Stimulated activated CD4-positive, alpha-beta T cell treated with anti-CD3 and anti-CD28 coated beads, Interleukin-12 subunit alpha, Interleukin-12 subunit beta, amount 100 ng/mL, for 24 hours (primary cell): ENCODE data around the gene NRP2.

Experiments
- DNase-seq, 2 experiments: peaks; one replicate each; pipeline ENCODE4 v3.0.0-alpha.2; 2020; ENCODE audit warnings: low read depth in 2 of 2

Gene NRP2

DNA sequence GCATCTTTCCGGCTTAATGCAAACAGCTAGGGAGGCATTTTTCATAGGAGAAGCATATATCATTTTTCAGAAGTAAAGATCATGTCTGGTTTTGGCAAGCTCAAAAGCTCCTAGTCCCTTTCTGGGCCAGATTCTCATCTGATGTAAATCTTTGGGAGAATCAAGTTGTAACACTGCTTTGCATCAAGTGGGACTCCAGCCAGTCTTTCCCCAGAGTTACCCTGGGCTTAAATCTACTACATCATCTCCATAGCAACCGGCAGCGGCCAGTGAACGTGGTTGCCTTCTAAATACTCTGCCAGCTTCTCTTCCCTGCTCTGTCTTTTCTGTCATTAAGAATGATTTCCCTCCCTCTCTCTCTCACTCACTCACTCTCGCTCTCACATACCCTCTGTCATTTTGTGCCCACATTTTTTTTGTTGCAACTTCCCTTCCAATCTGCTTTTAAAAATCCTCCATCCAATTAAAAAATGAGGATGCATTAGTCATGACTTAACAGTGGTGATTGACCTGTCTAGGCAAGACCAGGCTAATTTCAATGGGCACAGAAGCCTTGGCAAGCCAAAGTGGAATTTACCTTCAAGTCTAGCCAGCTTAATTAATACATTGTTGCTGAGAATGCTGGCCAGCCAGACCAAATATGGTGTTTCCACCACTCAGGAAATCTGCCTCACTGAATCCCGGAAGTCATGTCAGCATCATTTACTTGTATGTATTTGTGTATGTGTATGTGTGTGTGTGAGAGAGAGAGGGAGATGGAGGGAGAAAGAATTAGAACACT lies 93.0 kb downstream of the NRP2 start:
- DNase-seq = no peak

DNA sequence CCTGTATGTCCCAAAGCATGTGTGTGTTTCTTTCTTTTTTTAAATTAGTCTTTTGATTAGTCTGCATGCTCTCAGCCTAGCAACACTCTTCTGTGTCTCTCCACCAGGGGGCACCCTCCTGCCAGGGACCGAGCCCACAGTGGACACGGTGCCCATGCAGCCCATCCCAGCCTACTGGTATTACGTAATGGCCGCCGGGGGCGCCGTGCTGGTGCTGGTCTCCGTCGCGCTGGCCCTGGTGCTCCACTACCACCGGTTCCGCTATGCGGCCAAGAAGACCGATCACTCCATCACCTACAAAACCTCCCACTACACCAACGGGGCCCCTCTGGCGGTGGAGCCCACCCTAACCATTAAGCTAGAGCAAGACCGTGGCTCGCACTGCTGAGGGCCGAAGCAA lies 93.8 kb downstream of the NRP2 start:
- peak in 1 of 2 experiments; percentile 41 for DNase-seq

DNA sequence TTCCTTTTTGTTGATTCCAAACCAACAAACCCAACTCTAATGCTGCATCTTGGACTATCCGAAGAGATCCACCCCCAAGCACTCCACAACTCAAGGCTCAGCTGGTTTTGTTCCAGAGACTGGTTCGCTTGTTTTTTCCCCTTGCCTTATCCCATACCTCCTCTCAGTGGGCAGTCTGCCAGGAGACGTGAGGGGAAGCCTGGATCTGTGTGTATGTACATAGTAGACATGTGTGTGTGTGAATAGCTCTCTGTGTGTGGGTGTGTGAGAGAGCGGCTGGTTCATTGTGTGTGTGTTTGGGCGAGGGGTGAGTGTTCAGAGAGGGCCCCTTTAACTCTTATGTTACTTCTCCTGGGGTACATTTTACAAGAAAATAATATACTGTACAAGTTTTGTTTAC lies 94.4 kb downstream of the NRP2 start:
- DNase-seq = no peak

DNA sequence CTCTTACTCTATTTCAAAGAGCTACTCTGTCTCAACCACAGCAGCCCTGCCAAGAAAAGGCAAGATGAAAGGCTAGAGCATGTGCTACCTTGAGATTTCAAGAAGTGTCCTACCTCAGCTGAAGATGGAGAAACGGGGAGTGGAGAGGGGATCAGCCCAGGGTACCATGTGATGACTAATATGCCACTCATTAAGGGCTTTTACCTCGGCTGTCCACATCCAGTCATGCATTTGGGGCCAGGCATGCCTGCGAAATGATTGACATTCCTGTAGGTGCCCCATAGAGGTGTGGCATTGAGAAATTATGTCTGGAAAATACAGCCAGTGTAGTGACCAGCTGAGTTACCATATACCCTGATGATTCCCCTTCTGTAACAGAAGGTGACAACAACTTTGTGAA lies 96.1 kb downstream of the NRP2 start:
- no peak for DNase-seq

DNA sequence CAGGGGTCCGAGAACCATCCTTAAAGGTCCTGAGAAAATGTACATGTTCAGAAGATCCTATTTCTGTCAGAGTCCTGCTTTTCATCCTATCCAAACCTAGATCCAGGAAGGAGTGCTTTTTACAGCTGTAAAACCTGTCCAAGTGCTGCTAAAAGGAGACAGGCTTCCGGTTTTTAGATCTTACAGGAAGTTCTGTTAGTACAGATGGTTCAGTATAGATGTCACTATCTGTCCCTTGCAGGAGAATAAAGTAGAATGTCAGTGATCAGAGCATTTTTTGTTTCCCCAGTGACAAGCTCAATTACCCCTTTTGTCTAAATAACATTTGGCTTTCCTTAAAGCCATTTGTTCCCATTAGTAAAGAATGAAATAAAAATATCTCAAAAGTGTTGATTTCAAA lies 98.3 kb downstream of the NRP2 start:
- DNase-seq = no peak

DNA sequence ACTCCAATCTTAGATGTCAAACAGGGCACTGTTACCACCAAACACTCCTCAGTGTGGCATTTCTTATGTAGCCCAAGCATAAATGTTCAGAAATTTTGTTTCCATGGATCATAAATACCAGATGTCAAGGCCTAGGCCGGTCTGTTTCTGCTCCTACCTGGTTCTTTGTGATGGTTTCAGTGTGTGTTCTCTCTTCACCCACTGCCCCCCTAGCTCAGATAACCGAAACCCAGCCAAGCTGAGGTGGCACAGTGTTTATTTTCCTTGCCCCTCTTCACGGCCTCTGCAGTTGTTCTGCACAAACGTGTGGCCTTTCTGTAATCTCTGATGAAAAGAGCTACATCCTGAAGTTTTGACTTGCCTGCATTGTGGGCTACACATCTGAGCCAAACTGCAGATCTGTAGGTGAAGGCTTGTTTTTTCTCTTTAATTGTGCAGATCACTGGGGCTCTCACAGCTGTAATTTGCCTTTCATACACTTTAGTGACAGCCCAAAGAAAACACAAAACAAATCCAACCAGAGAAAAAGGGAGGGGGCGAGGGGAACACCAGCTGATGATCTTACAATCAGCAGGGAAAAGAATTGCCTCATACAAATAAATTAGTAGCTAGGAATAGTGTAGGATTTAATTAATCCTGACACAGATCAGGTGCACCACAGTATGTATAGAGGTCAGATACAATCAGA lies 99.1 kb downstream of the NRP2 start:
- no peak for DNase-seq

DNA sequence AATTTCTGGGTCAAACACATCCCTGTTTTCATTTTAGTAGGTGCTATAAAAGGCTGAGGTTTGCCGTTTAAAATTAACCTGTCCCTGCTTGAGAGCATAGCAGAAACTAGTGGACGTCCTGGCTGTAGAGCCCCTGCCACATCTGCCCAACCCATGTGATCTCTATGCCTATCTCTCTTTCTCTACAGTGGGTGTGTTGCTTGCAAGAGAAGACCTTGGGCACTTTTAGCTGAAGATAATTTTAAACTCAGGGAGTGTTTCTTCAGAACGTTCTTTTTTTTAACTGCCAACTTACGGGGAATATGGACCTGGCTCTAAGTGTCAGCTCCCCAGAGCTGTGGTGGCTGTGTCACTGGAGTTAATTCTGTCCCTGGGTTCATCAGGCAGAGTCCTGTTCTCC lies 100.6 kb downstream of the NRP2 start:
- DNase-seq = no peak

DNA sequence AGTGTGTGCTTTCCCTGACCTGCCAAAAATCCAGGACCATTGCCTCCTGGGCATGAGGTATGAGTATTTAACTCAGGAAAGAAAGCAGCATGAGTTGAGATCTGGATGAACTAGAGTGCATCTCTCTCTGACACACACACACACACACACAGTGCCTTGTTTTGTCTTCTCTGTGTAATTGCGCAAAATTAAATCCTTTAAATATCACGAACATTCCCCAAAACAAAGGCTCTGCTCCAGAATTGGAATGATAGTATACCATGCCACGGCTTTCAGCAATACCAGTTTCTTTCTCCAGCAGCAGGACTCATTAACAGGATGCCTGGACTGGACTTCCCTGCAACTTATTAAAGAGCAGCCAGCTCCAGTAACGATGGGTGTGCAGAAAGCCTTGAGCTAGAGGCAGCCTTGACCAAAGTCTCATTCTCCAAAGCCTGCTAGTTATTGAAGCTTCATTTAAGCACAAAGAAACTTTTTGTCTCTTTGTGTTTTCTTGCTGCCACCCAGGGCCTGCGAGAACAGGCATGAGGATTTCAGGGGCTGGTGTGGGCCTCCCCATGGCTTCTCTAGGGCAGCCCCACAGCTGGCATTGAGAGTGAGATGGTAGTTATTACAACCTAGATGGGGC lies 101.7 kb downstream of the NRP2 start:
- no peak for DNase-seq

DNA sequence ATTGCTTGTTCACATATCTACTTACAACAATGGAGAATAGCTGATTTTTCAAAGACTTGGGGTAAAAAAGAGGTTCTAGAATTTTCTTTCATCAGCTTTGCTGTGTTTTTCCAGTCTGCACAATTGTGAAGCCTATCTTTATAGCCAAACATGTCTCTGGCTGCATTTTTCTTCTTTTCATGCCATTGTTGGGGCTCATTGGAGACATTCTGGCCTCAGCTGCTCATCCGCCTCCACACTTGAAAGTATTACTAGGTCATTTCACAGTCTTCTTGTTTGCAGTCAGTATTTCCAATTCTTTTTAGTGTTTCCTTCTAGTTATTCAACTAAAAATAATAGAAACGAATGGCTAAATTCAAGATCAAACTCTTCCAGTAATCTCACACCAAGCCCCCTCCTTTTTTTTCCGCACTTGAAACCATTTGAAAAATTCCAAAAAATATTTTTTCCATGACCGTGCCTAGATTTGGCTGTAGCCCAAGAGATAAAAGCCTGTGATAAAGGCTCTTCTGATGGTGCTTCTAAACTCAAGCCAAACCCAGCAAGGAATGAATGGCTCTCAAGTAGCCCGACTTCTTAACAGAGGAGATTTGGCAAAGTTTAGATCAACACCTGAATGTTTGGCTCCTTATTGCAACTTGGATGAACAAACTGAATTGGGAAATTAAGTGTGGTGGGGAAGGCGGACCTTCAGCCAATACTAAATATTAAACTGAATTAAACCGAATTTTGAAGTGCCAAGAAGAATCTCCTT lies 103.4 kb downstream of the NRP2 start:
- no peak for DNase-seq

DNA sequence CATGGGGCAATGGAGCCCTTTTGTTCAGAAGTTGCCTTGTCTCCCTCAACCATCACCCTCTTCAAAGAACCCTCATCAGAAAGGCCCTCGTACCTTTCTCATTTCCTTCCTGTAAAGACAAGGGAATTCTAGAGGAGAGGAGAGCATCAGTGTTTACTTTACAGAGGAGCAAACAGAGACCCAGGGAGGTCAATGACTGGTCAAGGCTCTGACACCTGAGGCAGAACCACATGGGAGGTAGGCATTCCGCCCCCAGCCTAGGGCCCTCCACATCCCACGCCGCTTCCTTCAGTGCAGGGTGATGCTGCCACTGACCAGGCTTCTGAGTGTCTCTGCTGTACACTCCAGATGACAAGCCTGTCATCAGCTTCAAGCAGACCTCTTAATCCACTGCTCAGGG lies 104.7 kb downstream of the NRP2 start:
- DNase-seq = no peak

DNA sequence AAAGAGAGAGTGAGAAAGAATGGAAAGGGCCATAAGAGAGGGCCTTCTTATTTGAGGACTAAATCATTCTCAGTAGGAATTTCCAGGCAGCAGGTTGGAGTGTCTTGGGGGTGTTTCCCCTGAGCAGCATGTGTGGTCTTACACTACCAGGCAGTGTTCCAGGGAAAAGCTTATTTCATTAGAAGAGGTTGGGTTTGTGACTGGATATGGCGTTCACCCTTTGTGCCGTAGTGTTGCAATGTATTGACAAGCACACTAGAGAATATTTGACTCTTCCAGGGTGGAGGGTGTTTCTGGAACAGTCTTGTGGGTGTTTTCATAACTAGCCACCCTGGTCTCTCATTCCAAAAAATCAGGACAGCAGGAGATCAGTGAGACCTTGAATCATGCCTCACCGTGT lies 105.5 kb downstream of the NRP2 start:
- DNase-seq = no peak

DNA sequence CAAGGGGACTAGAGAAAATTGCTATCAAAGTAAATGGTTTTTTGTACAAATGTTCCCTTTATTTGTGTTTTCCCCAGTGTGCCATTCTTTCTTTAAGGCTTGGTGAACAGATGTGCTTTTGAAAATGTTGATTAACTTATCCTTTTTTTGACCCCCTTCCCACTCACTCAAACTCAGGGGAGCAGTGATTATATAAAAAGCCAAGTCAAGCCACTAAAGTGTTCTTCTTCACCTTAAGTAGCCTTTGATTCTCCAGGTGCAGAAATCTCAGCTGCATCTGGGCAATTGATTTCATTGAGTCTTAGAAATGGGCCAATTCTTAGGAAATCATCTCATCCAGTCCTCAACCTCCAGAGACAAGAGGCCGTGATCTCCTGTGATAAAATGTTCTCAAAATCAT lies 107.6 kb downstream of the NRP2 start:
- no peak for DNase-seq

DNA sequence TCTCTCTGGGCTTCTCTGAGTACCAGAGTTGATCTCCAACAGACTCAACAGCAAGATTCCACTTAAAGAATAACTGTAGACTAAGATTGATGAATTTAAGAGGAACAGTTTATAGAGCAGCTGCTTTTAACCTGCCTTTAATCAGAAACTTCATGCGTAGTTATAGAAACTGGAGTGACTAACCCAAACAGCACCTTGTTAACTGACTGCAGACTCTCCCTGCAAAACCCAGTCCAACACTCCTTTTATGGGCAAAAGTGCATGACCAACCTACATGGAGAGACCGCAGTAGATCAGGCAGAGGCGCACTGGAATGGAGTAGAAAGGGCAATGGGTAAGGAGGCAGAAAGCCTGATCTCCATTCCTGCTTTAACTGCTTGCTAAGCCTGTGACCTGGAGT lies 110.6 kb downstream of the NRP2 start:
- no peak for DNase-seq

DNA sequence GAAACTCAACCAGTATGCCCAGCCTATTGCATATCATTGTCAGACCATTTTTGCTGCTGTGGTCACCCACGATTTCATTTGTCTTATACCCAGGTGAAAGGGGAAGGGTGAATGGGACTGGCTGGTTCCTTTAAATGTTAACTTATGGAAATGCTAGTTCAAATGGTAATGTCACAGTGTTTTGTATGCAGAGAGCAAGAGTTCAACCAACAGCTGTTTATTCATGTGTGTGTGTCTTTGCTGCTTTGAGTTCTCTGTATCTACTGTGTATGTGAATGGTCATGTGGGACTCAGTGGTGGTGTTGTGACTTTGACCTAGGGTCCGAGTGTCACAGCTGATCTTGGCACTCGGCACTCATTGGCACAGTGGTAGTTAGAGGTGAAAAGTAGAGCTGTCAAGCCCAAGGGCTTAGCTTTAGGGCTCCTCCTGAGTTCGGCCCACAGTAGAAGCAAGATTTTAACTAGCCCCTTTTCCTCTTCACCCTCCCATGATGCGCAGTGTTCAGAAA lies 114.6 kb downstream of the NRP2 start:
- DNase-seq = no peak

DNA sequence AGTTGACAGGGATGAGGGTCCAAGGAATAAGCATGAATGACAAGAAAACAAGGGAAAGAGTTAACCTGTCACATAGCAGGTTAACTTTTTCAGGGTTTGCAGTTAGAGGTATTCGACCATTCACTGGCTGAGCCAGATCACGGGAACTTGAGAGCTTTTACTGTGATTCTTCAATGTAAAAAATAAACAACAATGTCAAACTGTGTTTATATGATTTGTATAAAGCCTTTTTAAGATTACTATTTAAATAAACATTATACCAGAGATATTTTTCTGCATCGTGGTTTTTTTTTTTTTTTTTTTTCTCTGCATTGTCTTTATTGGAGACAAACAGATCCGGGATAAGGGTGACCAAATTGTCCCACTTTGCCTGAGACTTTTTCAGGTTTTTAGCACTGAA lies 115.6 kb downstream of the NRP2 start:
- no peak for DNase-seq

DNA sequence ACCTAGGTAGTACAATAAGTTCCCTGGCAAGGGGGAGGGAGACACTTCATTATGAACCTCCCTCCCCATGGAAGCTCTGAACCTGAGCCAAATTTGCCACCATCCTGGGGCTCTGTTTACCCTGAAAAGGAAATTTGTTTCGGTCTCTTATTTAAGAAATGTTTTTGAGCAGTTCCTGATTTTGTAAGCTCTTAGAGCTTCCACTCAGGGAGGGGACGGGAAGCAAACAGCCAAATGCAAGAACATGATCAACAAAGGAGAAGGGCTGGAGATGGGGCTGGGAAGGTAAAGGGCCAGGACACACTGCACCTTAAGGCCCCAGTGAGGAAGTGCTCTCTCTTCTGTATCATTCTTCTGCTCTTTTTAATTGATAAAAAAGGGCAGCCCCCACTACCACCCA lies 117.9 kb downstream of the NRP2 start:
- no peak for DNase-seq

DNA sequence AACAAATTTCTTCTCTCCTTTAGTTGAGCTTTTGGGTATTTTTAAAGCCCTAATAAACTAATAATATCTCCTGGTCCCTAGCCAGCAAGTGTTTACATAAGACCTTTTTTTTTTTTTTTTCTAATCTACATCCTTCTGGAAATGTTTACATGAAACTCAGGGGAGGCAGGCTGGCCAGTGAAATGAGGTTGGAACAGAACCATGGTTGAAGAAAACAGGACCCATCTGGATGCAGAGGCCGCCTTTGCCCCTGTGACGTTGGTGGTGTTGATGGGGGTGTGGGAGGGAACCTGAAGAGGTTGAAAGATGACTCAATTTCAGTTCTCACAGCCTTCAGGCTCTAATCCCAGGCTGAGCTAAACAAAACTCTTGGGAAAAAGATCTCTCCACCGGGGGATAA lies 118.5 kb downstream of the NRP2 start:
- no peak for DNase-seq

DNA sequence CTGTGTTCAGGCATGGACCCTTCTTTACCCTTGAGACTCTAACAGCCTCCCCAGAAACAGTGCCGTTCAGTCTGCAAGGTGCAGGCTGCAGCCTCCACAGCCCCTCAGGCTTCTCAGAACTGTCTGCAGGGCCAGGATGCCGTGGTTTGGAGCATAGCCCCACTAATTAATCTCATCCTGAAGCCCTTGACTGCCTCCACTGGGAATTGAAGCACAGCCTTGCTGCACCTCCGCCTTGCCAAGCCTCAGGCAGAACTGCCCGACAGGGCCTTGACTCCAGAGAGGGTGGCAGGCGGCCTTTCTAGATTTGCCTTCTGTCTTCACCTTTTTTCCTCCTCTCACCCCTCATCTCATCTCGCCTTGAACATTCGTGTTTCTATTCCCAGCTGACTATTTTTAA lies 119.8 kb downstream of the NRP2 start:
- DNase-seq = no peak

DNA sequence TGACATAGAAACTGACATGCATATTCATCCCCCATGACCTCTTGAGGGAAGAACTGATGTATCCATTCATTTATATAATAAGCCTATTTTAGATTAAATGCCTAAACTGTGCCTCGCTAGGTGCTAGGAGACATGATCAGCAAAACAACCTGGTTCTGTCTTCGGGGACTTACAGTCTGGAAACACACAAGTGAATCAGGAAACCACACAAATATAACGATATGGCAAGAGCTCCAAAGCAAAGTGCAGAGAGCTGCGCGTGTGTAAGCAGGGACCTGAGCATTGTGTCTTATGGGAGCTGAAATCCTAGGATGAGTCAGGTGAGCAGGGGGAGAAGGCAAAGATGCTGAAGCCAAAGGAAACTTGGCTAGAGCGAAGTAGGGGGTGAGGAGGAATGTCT lies 120.6 kb downstream of the NRP2 start:
- no peak for DNase-seq

DNA sequence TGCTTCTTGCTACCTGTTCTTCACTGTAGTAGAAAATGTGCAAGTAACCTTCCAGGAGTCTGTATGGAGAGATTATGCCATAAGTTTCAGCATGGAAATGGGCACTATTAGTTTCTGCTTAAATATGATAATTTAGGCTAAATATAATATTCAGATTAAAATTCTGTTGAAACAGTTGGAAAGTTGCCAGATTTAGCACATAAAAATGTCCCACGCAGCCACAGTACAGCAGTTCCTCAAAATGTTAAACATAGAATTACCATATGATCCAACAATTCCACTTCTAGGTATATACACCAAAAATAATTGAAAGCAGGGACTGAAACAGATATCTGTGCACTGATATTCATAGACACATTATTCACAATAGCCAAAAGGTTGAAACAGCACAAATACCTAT lies 121.2 kb downstream of the NRP2 start:
- DNase-seq = no peak

DNA sequence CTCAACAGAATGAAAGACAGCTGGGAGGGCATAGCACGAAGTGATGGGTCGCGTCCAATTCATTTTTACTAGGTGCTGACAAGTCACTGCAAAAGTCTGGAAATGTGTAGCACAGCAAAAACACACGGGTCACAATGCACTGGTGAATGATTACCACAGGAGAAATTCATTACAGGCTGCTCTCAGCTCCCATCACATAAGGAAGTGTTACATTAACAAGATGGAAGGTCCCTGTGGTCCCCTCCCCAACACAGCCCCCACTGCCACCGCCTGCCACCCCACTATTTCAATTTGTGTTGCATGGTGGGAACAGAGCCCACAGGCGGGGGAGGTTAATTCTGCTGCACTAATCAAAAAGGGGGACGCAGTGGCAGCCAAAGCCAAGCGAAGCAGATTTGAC lies 122.8 kb downstream of the NRP2 start:
- no peak for DNase-seq
